Bronchial epithelial cell (primary cell): ENCODE data around the gene STAT3. TPM values are rescaled to one million over a fixed set of nuclear protein-coding genes. Genes with fewer than 3 reads are reported as not detected.

Source experiments
- DNase-seq: peaks from one replicate; pipeline ENCODE4 v3.0.0-alpha.2; 2010; ENCODE audit warnings: low read depth
- FAIRE-seq: peaks from 2 replicates; lab custom pipeline; 2011; peaks lifted over from hg19 to GRCh38; lab: Jason Lieb, UNC
- H3K27me3 ChIP-seq: 2 replicates; pipeline ENCODE4 v1.5.1; 2011; ENCODE audit warnings: low read length; ENCODE audit not compliant: control insufficient read depth, insufficient read depth
- H3K36me3 ChIP-seq: 2 replicates; pipeline ENCODE4 v1.5.1; 2011; ENCODE audit warnings: low read length; ENCODE audit not compliant: control insufficient read depth, insufficient read depth
- H3K4me3 ChIP-seq: 2 replicates; pipeline ENCODE4 v1.5.1; 2011; ENCODE audit warnings: mild to moderate bottlenecking, low read depth, low read length, control low read depth
- total RNA-seq: library from RNA; depleted of rRNA; stranded (reverse); fragments of >200 nt; gene quantifications from 2 replicates; pipeline ENCODE4 v1.2.1, GENCODE V29; 2014
- TF ChIP-seq, protein P1 (sequence below): IDR thresholded peaks from 2 replicates; pipeline ENCODE4 v1.5.1; 2011; ENCODE audit warnings: mild to moderate bottlenecking, moderate library complexity, low read length, control low read depth, inconsistent platforms; ENCODE audit not compliant: insufficient read depth, severe bottlenecking

The STAT3 gene
- total RNA-seq, 1 donor from 2014 or later: 40.0 TPM

DNA sequence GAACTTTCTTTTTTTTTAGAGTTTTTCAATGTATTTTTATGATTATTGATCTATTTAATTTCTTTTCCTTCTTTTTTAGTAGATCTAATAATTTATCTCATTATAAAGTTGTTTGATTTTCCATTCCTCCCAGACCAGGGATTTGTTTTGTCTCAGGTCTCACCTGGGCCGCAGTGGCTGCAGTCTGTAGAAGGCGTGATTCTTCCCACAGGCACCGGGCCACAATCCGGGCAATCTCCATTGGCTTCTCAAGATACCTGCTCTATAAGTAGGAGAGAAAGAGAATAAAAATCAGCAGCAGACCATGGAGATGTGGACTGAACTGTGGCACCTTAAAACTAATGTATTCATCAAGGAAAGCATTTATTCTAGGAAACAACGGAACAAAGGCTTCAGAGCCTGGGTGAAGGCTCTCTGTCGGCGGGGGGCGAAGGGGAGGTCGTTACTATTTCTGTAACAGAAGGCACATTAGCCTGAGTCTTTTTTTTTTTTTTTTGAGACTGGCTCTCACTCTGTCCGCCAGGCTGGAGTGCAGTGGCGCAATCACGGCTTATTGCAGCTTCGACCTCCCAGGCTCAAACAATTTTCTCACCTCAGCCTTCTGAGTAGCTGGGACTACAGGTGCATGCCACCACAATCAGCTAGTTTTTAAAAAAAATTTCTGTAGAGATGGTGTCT is 42.7 kb downstream of the STAT3 start:
- Histone ChIP-seq H3K4me3 (no peak overlapping the region), H3K36me3 (peaks cover 25% of the 10 kb centered on the region), H3K27me3 (no peaks in the 10 kb centered on the region)
- TF ChIP-seq, protein P1, sequence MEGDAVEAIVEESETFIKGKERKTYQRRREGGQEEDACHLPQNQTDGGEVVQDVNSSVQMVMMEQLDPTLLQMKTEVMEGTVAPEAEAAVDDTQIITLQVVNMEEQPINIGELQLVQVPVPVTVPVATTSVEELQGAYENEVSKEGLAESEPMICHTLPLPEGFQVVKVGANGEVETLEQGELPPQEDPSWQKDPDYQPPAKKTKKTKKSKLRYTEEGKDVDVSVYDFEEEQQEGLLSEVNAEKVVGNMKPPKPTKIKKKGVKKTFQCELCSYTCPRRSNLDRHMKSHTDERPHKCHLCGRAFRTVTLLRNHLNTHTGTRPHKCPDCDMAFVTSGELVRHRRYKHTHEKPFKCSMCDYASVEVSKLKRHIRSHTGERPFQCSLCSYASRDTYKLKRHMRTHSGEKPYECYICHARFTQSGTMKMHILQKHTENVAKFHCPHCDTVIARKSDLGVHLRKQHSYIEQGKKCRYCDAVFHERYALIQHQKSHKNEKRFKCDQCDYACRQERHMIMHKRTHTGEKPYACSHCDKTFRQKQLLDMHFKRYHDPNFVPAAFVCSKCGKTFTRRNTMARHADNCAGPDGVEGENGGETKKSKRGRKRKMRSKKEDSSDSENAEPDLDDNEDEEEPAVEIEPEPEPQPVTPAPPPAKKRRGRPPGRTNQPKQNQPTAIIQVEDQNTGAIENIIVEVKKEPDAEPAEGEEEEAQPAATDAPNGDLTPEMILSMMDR: no peak
- DNase-seq (no peak), FAIRE-seq (no peak)

DNA sequence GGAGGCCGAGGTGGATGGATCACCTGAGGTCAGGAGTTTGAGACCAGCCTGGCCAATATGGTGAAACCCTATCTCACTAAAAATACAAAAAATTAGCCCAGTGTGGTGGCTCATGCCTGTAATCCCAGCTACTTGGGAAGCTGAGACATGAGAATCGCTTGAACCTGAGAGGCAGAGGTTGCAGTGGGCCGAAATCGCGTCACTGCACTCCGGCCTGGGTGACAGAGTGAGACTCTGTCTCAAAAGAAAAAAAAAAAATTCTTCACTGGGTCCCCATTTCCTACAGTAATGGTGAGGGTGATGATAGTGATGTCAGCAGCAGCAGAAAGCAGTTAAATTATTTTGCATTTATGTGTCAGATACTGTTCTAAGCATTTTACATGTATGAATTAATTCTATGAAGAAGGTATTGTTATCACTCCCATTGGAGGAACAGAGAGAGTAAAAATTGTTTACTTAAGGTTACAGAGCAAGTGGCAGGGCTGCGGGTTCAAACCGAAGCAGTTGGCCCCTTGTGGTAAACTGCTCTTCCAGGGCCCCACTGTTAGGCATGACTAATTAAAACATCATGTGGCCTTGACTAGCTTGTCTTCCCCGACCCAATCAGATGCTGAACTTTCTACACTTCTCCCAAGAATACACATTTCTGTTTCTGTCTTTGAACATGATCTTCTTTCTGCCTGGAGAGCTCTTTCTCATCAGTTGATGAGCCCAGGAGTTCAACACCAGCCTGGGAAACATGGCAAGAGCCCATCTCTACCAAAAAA is 45.8 kb downstream of the STAT3 start:
- no peak overlapping the region for H3K4me3 ChIP-seq
- H3K36me3 ChIP-seq: peaks cover 36% of the 10 kb centered on the region
- TF ChIP-seq, protein P1: no peak
- no peak for DNase-seq
- FAIRE-seq: no peak
- no peaks in the 10 kb centered on the region for H3K27me3 ChIP-seq

DNA sequence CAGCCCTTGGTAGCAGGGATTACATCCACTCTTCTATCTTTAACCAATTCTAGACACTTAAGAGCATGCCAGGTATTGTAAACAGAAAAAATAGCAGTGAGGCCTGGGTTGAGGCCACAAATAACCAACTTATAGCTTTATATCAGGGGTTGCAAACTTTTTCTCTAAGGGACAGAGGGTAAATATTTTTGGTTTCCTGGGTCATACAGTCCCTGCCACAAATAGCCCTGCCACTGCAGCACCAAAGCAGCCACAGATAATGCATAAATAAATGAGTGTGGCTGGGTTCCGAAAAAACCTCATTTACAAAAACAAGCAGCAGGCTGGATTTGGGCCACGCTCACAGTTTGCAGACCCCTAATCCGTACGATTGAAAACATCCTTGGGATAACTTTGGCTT is 46.7 kb downstream of the STAT3 start:
- no peak for DNase-seq
- TF ChIP-seq, protein P1: no peak
- FAIRE-seq: no peak
- H3K36me3 ChIP-seq: peaks cover 36% of the 10 kb centered on the region
- H3K27me3 ChIP-seq: no peaks in the 10 kb centered on the region
- no peak overlapping the region for H3K4me3 ChIP-seq

DNA sequence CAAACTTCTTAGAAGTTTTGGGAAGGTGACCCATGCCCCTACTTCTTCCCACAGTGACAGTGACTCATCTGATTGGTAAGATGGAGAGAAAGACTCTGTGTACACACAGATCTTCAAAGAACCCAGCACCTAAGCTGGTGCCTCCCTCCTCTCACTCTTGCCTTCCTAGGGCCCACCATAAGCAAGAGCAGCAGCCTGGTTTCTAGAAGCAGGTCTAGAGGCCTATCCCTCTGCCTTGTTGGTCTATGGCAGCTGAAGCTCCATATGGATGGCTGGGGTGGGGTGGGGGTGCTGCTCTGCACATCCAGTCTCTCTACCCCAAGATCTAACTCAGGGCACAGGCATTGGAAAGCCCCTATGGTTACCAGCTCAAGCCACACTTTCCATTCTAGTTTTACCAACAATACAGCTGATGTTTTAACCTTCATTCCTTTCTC is 47.5 kb downstream of the STAT3 start:
- TF ChIP-seq, protein P1: no peak
- Histone ChIP-seq H3K4me3 (no peak overlapping the region), H3K36me3 (peaks cover 35% of the 10 kb centered on the region), H3K27me3 (no peaks in the 10 kb centered on the region)
- DNase-seq (no peak), FAIRE-seq (no peak)

DNA sequence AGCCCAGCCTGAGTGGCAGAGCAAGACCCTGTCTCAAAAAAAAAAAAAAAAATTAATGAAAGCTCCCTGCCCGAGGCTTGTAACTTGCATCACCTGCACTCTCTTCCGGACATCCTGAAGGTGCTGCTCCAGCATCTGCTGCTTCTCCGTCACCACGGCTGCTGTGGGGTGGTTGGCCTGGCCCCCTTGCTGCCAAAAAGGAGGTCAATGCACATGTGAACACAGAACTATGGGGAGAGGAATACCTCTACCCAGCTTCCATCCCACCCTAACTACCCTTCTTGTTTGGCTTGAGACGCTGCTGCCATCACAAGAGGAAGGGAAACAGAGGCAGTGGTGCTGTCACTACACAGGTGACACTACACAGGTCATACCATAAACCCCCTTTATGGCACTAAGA is 49.0 kb downstream of the STAT3 start:
- no peak for DNase-seq
- Histone ChIP-seq H3K27me3 (no peaks in the 10 kb centered on the region), H3K36me3 (peaks cover 34% of the 10 kb centered on the region), H3K4me3 (no peak overlapping the region)
- no peak for FAIRE-seq
- TF ChIP-seq, protein P1: no peak
